Left hindlimb (tissue), 1 donor: ENCODE measurements around the gene CTPS2.

Experiments used
- DNase-seq: peaks from one replicate; pipeline ENCODE4 v3.0.0-alpha.2; 2018

The CTPS2 gene

GRCh38 chrX:16544969-16545368 is 167.5 kb downstream of the CTPS2 start:
- no peak for DNase-seq
